HepG2 (cell line): Measurements from ENCODE around the gene GRID1. TPM values are rescaled to one million over a fixed set of nuclear protein-coding genes. Genes with fewer than 3 reads are reported as not detected.

Experiments used
- ATF7-NPFF ChIP-seq: sonication (generic); formaldehyde crosslinking; IDR thresholded peaks from 2 replicates; pipeline ENCODE4 v1.8.1; 2023; ENCODE audit warnings: mild to moderate bottlenecking, low read depth, missing genetic modification reagents, moderate library complexity
- ATRX ChIP-seq: sonication (generic); formaldehyde crosslinking; IDR thresholded peaks from 2 replicates; pipeline ENCODE4 v1.4.0; 2020; ENCODE audit warnings: missing genetic modification reagents, borderline replicate concordance
- BORCS8-MEF2B ChIP-seq: sonication (generic); formaldehyde crosslinking; IDR thresholded peaks from 2 replicates; pipeline ENCODE4 v1.8.0; 2022; ENCODE audit warnings: mild to moderate bottlenecking, missing genetic modification reagents
- CHD2 ChIP-seq: IDR thresholded peaks from 2 replicates; pipeline ENCODE4 v1.6.1; 2011; ENCODE audit warnings: low read depth, low read length, improper control_type of control experiment
- MLLT10 ChIP-seq: sonication (generic); formaldehyde crosslinking; IDR thresholded peaks from 2 replicates; pipeline ENCODE4 v1.4.0; 2020; ENCODE audit warnings: missing genetic modification reagents
- PRPF4 ChIP-seq: fragments of 200-400 bp; formaldehyde crosslinking; IDR thresholded peaks from 2 replicates; pipeline ENCODE4 v1.6.1; 2016; ENCODE audit warnings: low read length, low read depth; ENCODE audit not compliant: poor library complexity, severe bottlenecking
- SMAD9 ChIP-seq: sonication (generic); formaldehyde crosslinking; IDR thresholded peaks from 2 replicates; pipeline ENCODE4 v1.5.1; 2020; ENCODE audit warnings: mild to moderate bottlenecking, missing genetic modification reagents
- ZBTB42 ChIP-seq: sonication (generic); formaldehyde crosslinking; IDR thresholded peaks from 2 replicates; pipeline ENCODE4 v1.5.0; 2020; ENCODE audit warnings: mild to moderate bottlenecking, missing genetic modification reagents
- ZBTB7A ChIP-seq: sonication (generic); formaldehyde crosslinking; IDR thresholded peaks from 2 replicates; pipeline ENCODE4 v1.8.0; 2022; ENCODE audit warnings: mild to moderate bottlenecking, missing genetic modification reagents
- ZC3H13 ChIP-seq: sonication (generic); formaldehyde crosslinking; IDR thresholded peaks from 2 replicates; pipeline ENCODE4 v1.8.1; 2023; ENCODE audit warnings: mild to moderate bottlenecking, missing genetic modification reagents, moderate library complexity
- ZC3H4 ChIP-seq: sonication (generic); formaldehyde crosslinking; IDR thresholded peaks from 2 replicates; pipeline ENCODE4 v1.4.0; 2020; ENCODE audit warnings: missing genetic modification reagents, borderline replicate concordance
- ZFP90 ChIP-seq: sonication (generic); formaldehyde crosslinking; IDR thresholded peaks from 2 replicates; pipeline ENCODE4 v1.8.0; 2022; ENCODE audit warnings: missing genetic modification reagents, mild to moderate bottlenecking, inconsistent platforms, borderline replicate concordance
- ZNF367 ChIP-seq: sonication (generic); formaldehyde crosslinking; IDR thresholded peaks from 2 replicates; pipeline ENCODE4 v1.4.0; 2020; ENCODE audit warnings: missing genetic modification reagents, borderline replicate concordance
- ZNF569 ChIP-seq: sonication (generic); formaldehyde crosslinking; IDR thresholded peaks from 2 replicates; pipeline ENCODE4 v1.5.0; 2020; ENCODE audit warnings: mild to moderate bottlenecking, missing genetic modification reagents, moderate library complexity, borderline replicate concordance
- ZNF607 ChIP-seq: sonication (generic); formaldehyde crosslinking; IDR thresholded peaks from 2 replicates; pipeline ENCODE4 v1.5.1; 2020; ENCODE audit warnings: missing genetic modification reagents, mild to moderate bottlenecking, borderline replicate concordance
- ZSCAN25 ChIP-seq: sonication (generic); formaldehyde crosslinking; IDR thresholded peaks from 2 replicates; pipeline ENCODE4 v1.8.0; 2022; ENCODE audit warnings: mild to moderate bottlenecking, missing genetic modification reagents
- polyA plus RNA-seq, 8 experiments: library from polyadenylated mRNA; depleted of rRNA in 3 of 8; stranded (reverse) in 7 of 8; unstranded in 1 of 8; fragments of >200 nt; fragmentation: Illumina TruSeq in 4 of 8; extraction: Trizol in 4 of 8; gene quantifications; 2 replicates each; pipeline versions ENCODE4 v1.2.1 to v1.2.3, GENCODE V29; 2011 to 2016; ENCODE audit warnings: low read depth in 4 of 8, missing spikeins in 1 of 8, mixed read lengths in 1 of 8; ENCODE audit not compliant: insufficient read depth in 1 of 8
- total RNA-seq, 5 experiments: library from RNA; depleted of rRNA; stranded (reverse); fragments of >200 nt; fragmentation: Illumina TruSeq; extraction: Trizol; gene quantifications; 2 replicates each; pipeline ENCODE4 v1.2.3, GENCODE V29; 2016; ENCODE audit warnings: low read depth in 1 of 5
- TF ChIP-seq, protein P1 (sequence below): fragments of 450-650 bp; IDR thresholded peaks from 2 replicates; pipeline ENCODE4 v1.6.1; 2017; ENCODE audit warnings: mild to moderate bottlenecking
- TF ChIP-seq, protein P2 (sequence below): sonication (generic); formaldehyde crosslinking; IDR thresholded peaks from 2 replicates; pipeline ENCODE4 v1.4.0; 2020; ENCODE audit warnings: missing genetic modification reagents, mild to moderate bottlenecking, borderline replicate concordance
- TF ChIP-seq, protein P3 (sequence below): IDR thresholded peaks from 2 replicates; pipeline ENCODE4 v1.6.1; 2016; ENCODE audit warnings: missing compliant biosample characterization, missing genetic modification reagents, borderline replicate concordance

Gene GRID1
- total and polyA plus RNA-seq, 2 of the 13 experiments (the other 11 are each of a cell fraction or from before 2014, with no cell fraction given) = 0.05 TPM; not detected in 1

DNA sequence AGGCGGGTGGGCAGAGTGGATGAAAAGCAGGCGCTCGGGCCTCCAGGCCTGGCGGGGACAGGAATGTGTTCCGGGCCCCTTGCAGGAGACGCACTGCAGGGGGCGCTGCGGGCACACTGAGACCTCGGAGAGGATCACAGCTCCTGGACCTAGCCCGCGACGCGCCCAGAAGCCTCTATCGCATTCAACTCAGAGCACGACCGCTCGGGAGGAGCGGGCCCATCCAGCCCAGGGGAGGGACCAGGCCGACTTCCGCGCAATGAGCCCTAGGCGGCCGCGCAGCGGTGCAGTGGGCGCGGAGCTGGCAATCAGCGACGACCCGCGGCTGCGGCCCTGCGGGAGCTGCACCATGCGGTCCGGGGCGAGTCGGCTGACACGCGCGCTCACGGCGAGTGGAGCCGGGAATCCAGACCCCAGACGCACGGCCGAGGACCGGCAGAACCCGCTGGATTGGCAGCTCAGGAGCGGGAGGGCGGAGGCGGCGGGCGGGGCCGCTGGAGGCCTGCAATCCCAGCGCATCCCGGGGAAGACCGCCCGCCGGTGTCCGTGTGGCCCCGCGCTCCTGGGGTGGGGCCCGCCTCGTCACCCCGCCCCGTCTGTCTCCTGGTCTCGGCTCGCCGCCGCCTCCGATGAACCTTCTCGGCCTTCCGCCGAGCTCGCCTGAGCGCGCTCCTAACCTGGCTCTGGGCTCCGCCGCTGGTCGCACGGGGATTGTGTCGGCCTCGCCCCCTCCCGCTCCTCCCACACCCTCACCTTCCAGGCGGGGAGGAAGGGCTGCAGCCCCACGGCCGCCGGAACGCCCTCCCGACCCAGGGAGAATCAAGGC is 33.5 kb upstream of the GRID1 start (continued):
- TF ChIP-seq, protein P1, sequence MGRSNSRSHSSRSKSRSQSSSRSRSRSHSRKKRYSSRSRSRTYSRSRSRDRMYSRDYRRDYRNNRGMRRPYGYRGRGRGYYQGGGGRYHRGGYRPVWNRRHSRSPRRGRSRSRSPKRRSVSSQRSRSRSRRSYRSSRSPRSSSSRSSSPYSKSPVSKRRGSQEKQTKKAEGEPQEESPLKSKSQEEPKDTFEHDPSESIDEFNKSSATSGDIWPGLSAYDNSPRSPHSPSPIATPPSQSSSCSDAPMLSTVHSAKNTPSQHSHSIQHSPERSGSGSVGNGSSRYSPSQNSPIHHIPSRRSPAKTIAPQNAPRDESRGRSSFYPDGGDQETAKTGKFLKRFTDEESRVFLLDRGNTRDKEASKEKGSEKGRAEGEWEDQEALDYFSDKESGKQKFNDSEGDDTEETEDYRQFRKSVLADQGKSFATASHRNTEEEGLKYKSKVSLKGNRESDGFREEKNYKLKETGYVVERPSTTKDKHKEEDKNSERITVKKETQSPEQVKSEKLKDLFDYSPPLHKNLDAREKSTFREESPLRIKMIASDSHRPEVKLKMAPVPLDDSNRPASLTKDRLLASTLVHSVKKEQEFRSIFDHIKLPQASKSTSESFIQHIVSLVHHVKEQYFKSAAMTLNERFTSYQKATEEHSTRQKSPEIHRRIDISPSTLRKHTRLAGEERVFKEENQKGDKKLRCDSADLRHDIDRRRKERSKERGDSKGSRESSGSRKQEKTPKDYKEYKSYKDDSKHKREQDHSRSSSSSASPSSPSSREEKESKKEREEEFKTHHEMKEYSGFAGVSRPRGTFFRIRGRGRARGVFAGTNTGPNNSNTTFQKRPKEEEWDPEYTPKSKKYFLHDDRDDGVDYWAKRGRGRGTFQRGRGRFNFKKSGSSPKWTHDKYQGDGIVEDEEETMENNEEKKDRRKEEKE = no peak
- TF ChIP-seq ZFP90 (CRISPR knock-in tag) = no peak; the same call in 1 of the 2 replicates
- peak; percentile 79 for TF ChIP-seq ZNF607 (CRISPR knock-in tag)
- 0 out of 2 replicates have a peak, but pooled peaks have one; percentile 38 for TF ChIP-seq ZNF367 (CRISPR knock-in tag)
- TF ChIP-seq, protein P2, sequence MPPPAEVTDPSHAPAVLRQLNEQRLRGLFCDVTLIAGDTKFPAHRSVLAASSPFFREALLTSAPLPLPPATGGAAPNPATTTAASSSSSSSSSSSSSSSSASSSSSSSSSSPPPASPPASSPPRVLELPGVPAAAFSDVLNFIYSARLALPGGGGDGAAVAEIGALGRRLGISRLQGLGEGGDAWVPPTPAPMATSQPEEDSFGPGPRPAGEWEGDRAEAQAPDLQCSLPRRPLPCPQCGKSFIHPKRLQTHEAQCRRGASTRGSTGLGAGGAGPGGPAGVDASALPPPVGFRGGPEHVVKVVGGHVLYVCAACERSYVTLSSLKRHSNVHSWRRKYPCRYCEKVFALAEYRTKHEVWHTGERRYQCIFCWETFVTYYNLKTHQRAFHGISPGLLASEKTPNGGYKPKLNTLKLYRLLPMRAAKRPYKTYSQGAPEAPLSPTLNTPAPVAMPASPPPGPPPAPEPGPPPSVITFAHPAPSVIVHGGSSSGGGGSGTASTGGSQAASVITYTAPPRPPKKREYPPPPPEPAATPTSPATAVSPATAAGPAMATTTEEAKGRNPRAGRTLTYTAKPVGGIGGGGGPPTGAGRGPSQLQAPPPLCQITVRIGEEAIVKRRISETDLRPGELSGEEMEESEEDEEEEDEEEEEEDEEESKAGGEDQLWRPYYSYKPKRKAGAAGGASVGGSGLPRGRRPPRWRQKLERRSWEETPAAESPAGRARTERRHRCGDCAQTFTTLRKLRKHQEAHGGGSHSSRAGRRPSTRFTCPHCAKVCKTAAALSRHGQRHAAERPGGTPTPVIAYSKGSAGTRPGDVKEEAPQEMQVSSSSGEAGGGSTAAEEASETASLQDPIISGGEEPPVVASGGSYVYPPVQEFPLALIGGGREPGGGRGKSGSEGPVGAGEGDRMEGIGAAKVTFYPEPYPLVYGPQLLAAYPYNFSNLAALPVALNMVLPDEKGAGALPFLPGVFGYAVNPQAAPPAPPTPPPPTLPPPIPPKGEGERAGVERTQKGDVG (CRISPR knock-in tag) = peak; percentile 79; the same call in 1 of the 2 replicates
- peak; percentile 90 for TF ChIP-seq ATF7-NPFF
- TF ChIP-seq MLLT10 (CRISPR knock-in tag) = no peak
- TF ChIP-seq ZC3H4 (CRISPR knock-in tag) = no peak
- TF ChIP-seq CHD2 = no peak
- TF ChIP-seq ZBTB7A (CRISPR knock-in tag) = 0 out of 2 replicates have a peak, but pooled peaks have one; percentile 28
- peak; percentile 85; the same call in 1 of the 2 replicates for TF ChIP-seq BORCS8-MEF2B (CRISPR knock-in tag)
- TF ChIP-seq, protein P3, sequence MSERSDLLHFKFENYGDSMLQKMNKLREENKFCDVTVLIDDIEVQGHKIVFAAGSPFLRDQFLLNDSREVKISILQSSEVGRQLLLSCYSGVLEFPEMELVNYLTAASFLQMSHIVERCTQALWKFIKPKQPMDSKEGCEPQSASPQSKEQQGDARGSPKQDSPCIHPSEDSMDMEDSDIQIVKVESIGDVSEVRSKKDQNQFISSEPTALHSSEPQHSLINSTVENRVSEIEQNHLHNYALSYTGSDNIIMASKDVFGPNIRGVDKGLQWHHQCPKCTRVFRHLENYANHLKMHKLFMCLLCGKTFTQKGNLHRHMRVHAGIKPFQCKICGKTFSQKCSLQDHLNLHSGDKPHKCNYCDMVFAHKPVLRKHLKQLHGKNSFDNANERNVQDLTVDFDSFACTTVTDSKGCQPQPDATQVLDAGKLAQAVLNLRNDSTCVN (CRISPR knock-in tag) = peak; percentile 78; the same call in 1 of the 2 replicates
- peak; percentile 87 for TF ChIP-seq ZC3H13 (CRISPR knock-in tag)
- TF ChIP-seq PRPF4 = no peak
- TF ChIP-seq SMAD9 = peak; percentile 52; the same call in 1 of the 2 replicates
- no peak for TF ChIP-seq ATRX (CRISPR knock-in tag)
- peak; percentile 59; the same call in 1 of the 2 replicates for TF ChIP-seq ZBTB42 (CRISPR knock-in tag)
- TF ChIP-seq ZSCAN25 = peak; percentile 81
- peak; percentile 79; the same call in 1 of the 2 replicates for TF ChIP-seq ZNF569 (CRISPR knock-in tag)
